ENCODE measurements around the gene BTBD16.

DNA sequence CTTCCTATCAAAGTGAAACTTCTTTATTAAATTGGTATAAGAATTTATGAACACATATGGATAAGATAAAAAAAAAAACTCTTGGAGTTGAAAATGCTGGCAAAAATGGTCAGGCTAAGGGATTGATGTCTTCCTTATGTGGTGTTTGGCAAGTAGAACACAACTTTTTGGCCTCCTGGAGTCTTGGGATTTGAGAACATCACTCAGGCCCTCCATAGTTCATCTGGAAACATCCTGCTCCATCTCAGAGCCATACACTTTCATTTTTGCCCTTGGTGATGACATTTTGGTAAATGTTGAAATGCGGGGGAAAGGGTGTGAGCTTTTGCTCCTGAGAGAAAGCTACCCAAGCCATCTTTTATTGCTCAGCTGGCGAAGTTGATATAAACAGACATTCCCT is 27.5 kb upstream of the BTBD16 start:
- TF ChIP-seq, protein P1, sequence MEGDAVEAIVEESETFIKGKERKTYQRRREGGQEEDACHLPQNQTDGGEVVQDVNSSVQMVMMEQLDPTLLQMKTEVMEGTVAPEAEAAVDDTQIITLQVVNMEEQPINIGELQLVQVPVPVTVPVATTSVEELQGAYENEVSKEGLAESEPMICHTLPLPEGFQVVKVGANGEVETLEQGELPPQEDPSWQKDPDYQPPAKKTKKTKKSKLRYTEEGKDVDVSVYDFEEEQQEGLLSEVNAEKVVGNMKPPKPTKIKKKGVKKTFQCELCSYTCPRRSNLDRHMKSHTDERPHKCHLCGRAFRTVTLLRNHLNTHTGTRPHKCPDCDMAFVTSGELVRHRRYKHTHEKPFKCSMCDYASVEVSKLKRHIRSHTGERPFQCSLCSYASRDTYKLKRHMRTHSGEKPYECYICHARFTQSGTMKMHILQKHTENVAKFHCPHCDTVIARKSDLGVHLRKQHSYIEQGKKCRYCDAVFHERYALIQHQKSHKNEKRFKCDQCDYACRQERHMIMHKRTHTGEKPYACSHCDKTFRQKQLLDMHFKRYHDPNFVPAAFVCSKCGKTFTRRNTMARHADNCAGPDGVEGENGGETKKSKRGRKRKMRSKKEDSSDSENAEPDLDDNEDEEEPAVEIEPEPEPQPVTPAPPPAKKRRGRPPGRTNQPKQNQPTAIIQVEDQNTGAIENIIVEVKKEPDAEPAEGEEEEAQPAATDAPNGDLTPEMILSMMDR (IDR thresholded peaks at IDR 0.05) = no peak
- TF ChIP-seq POLR2A (IDR thresholded peaks at IDR 0.05) = no peak
- TF ChIP-seq EP300 (IDR thresholded peaks at IDR 0.05) = no peak
